Thyroid gland (tissue), 4 donors: ENCODE results near the gene SNTN. TPM values are rescaled to one million over a fixed set of nuclear protein-coding genes. Genes with fewer than 3 reads are reported as not detected.

Experiments
- DNase-seq, 2 donors: peaks; one replicate each; pipeline ENCODE4 v3.0.0-alpha.2; 2019
- H3K27ac ChIP-seq, 3 donors: fragments of 200-600 bp; sonication (generic); 1 replicate in 2 of 3; 2 replicates in 1 of 3; pipeline ENCODE4 v1.5.1; 2016 to 2019; ENCODE audit warnings: mild to moderate bottlenecking in 1 of 3, moderate library complexity in 1 of 3
- H3K27me3 ChIP-seq: fragments of 200-600 bp; sonication (generic); one replicate; pipeline ENCODE4 v1.5.1; 2019
- H3K36me3 ChIP-seq, 2 donors: fragments of 200-600 bp; sonication (generic); one replicate each; pipeline ENCODE4 v1.5.1; 2016 to 2019
- H3K4me1 ChIP-seq, 2 donors: fragments of 200-600 bp; sonication (generic); one replicate each; pipeline ENCODE4 v1.5.1; 2017 to 2019
- H3K4me3 ChIP-seq, 3 donors: fragments of 200-600 bp; sonication (generic); replicated peaks in 1 of 3; 1 replicate in 2 of 3; 2 replicates in 1 of 3; pipeline ENCODE4 v1.5.1; 2016; ENCODE audit warnings: mild to moderate bottlenecking in 1 of 3
- H3K9me3 ChIP-seq: fragments of 200-600 bp; sonication (generic); one replicate; pipeline ENCODE4 v1.5.1; 2017
- CTCF ChIP-seq, 6 experiments: fragments of 200-600 bp in 3 of 6; fragments of 450-650 bp in 3 of 6; sonication (generic) in 3 of 6; IDR thresholded peaks; one replicate each; pipeline ENCODE4 v1.5.1; 2016 to 2019; ENCODE audit warnings: antibody characterized with exemption in 6 of 6, mild to moderate bottlenecking in 2 of 6, inconsistent platforms in 1 of 6, moderate library complexity in 1 of 6
- POLR2A ChIP-seq, 2 donors: fragments of 450-650 bp; IDR thresholded peaks; one replicate each; pipeline ENCODE4 v1.6.1; 2017; ENCODE audit warnings: antibody characterized with exemption in 2 of 2, mild to moderate bottlenecking in 2 of 2, moderate library complexity in 1 of 2
- WGBS, 2 donors: methylation state at CpG; one replicate each; pipeline ENCODE4 v1.1.5; 2017; 5-methylcytosine and 5-hydroxymethylcytosine counted together
- intact Hi-C: fragments of 100-400 bp; cut with DNase I; formaldehyde crosslinking; loops from one replicate; pipeline ENCODE4 v1.15.1; 2023
- total RNA-seq, 4 donors: library from RNA; depleted of rRNA; stranded (reverse); fragments of >200 nt; gene quantifications; one replicate each; pipeline ENCODE4 v1.2.3, GENCODE V29; 2016

The SNTN gene
- total RNA-seq, 4 donors from 2014 or later: not detected

- H3K36me3 ChIP-seq: no peaks in the 10 kb centered on the region
- H3K27me3 ChIP-seq: no peaks in the 10 kb centered on the region
- WGBS, 2 donors: 0 to 91% methylated on average over 1 of the region's 1 CpG
- no peak overlapping the region for H3K4me3 ChIP-seq
- TF ChIP-seq POLR2A (IDR thresholded peaks at IDR 0.05): no peak
- TF ChIP-seq CTCF (IDR thresholded peaks at IDR 0.05): no peak
- DNase-seq: no peak
- intact Hi-C loops: no loop called here
- H3K27ac ChIP-seq: no peak overlapping the region
- no peaks in the 10 kb centered on the region for H3K4me1 ChIP-seq
- H3K9me3 ChIP-seq: no peaks in the 10 kb centered on the region
These were observed 38.9 kb upstream of the SNTN start for GRCh38 chr3:63613561-63613960.

- H3K9me3 ChIP-seq: no peaks in the 10 kb centered on the region
- intact Hi-C loops: no loop called here
- H3K4me3 ChIP-seq: no peak overlapping the region
- DNase-seq: no peak
- TF ChIP-seq POLR2A (IDR thresholded peaks at IDR 0.05): no peak
- no peak for TF ChIP-seq CTCF (IDR thresholded peaks at IDR 0.05)
- no peak overlapping the region for H3K27ac ChIP-seq
- H3K27me3 ChIP-seq: no peaks in the 10 kb centered on the region
- 65 to 68% methylated on average over 4 of the region's 4 CpGs for WGBS, 2 donors
- no peaks in the 10 kb centered on the region for H3K36me3 ChIP-seq
- H3K4me1 ChIP-seq: no peaks in the 10 kb centered on the region
These were observed 35.1 kb upstream of the SNTN start for GRCh38 chr3:63617391-63617790.

- H3K9me3 ChIP-seq: no peaks in the 10 kb centered on the region
These were observed 27.4 kb upstream of the SNTN start for GRCh38 chr3:63624941-63625560.

GRCh38 chr3:63631670-63632069, 20.8 kb upstream of the SNTN start:
- intact Hi-C loops: no loop called here
- DNase-seq: no peak
- Histone ChIP-seq H3K4me3 (no peak overlapping the region), H3K27ac (no peak overlapping the region), H3K4me1 (no peaks in the 10 kb centered on the region), H3K27me3 (no peaks in the 10 kb centered on the region), H3K9me3 (no peaks in the 10 kb centered on the region), H3K36me3 (no peaks in the 10 kb centered on the region)
- TF ChIP-seq CTCF (IDR thresholded peaks at IDR 0.05) (no peak), POLR2A (IDR thresholded peaks at IDR 0.05) (no peak)
- WGBS, 2 donors: 81 to 84% methylated on average over 4 of the region's 4 CpGs

More at GRCh38 chr3:63624941-63625560, 27.4 kb upstream of the SNTN start:
- Histone ChIP-seq H3K36me3 (no peaks in the 10 kb centered on the region), H3K4me1 (no peaks in the 10 kb centered on the region), H3K27me3 (no peaks in the 10 kb centered on the region), H3K27ac (no peak overlapping the region), H3K4me3 (no peak overlapping the region)
- DNase-seq: no peak
- intact Hi-C loops: no loop called here
- TF ChIP-seq POLR2A (IDR thresholded peaks at IDR 0.05) (no peak), CTCF (IDR thresholded peaks at IDR 0.05) (no peak)
- 45 to 51% methylated on average over 8 of the region's 8 CpGs for WGBS, 2 donors

- DNase-seq: no peak
- no peaks in the 10 kb centered on the region for H3K27me3 ChIP-seq
- TF ChIP-seq CTCF (IDR thresholded peaks at IDR 0.05) (no peak), POLR2A (IDR thresholded peaks at IDR 0.05) (no peak)
- intact Hi-C loops: no loop called here
- no peak overlapping the region for H3K27ac ChIP-seq
- H3K4me3 ChIP-seq: no peak overlapping the region
- H3K36me3 ChIP-seq: no peaks in the 10 kb centered on the region
- 86 to 91% methylated on average over 3 of the region's 3 CpGs for WGBS, 2 donors
- H3K4me1 ChIP-seq: no peaks in the 10 kb centered on the region
- H3K9me3 ChIP-seq: no peaks in the 10 kb centered on the region
These were observed 17.3 kb upstream of the SNTN start for GRCh38 chr3:63635186-63635585.
